Stimulated activated CD8-positive, alpha-beta memory T cell treated with anti-CD3 and anti-CD28 coated beads, Interleukin-12 subunit alpha, Interleukin-12 subunit beta, amount 100 ng/mL, for 1 hour (primary cell): ENCODE data around the gene PUDP.
"Not testable (repeated sequence)": the region's sequence is repeated elsewhere in the genome, so short reads cannot be mapped to it uniquely, and the experiment has no call there.

Experiments used
- DNase-seq: peaks from one replicate; pipeline ENCODE4 v3.0.0-alpha.2; 2020; ENCODE audit warnings: low read depth

PUDP gene

GRCh38 chrX:7073336-7073735 lies 74.6 kb downstream of the PUDP start:
- no peak for DNase-seq

GRCh38 chrX:7072856-7073255 lies 75.1 kb downstream of the PUDP start:
- no peak for DNase-seq

- no peak for DNase-seq
Observed at GRCh38 chrX:7071390-7071789, 76.6 kb downstream of the PUDP start.

GRCh38 chrX:7069556-7069955 lies 78.4 kb downstream of the PUDP start:
- DNase-seq, result no peak

- DNase-seq, result no peak
Observed at GRCh38 chrX:7068939-7069367, 79.0 kb downstream of the PUDP start.

- DNase-seq, result no peak
Observed at GRCh38 chrX:7067256-7067655, 80.7 kb downstream of the PUDP start.

GRCh38 chrX:7065473-7065872 lies 82.5 kb downstream of the PUDP start:
- no peak for DNase-seq

GRCh38 chrX:7062903-7063302 lies 85.0 kb downstream of the PUDP start:
- no peak for DNase-seq

- DNase-seq, result no peak
Observed at GRCh38 chrX:7062276-7062675, 85.7 kb downstream of the PUDP start.

GRCh38 chrX:7061429-7061828 lies 86.5 kb downstream of the PUDP start:
- DNase-seq, result no peak

- no peak for DNase-seq
Observed at GRCh38 chrX:7060444-7060843, 87.5 kb downstream of the PUDP start.

- no peak for DNase-seq
Observed at GRCh38 chrX:7059859-7060258, 88.1 kb downstream of the PUDP start.

- DNase-seq, result no peak
Observed at GRCh38 chrX:7059214-7059838, 88.6 kb downstream of the PUDP start.

GRCh38 chrX:7055386-7056137 lies 92.4 kb downstream of the PUDP start:
- no peak for DNase-seq

GRCh38 chrX:7054219-7055216 lies 93.4 kb downstream of the PUDP start:
- DNase-seq, result no peak

- no peak for DNase-seq
Observed at GRCh38 chrX:7052541-7052940, 95.4 kb downstream of the PUDP start.

GRCh38 chrX:7050271-7050670 lies 97.7 kb downstream of the PUDP start:
- DNase-seq, result no peak

GRCh38 chrX:7047951-7048350 lies 100.0 kb downstream of the PUDP start:
- DNase-seq, result no peak

- no peak for DNase-seq
Observed at GRCh38 chrX:7045238-7045955, 102.6 kb downstream of the PUDP start.

- DNase-seq, result not testable (repeated sequence)
Observed at GRCh38 chrX:7043796-7044433, 104.0 kb downstream of the PUDP start.

- DNase-seq, result no peak
Observed at GRCh38 chrX:7028246-7028645, 119.7 kb downstream of the PUDP start.
